Neural cell (in vitro differentiated cells): ENCODE data around the gene LRRC27.

ENCODE experiments used
- CTCF ChIP-seq: fragments of 450-650 bp; IDR thresholded peaks from 2 replicates; pipeline ENCODE4 v1.5.1; 2014; ENCODE audit warnings: antibody characterized with exemption, mild to moderate bottlenecking, moderate library complexity; ENCODE audit not compliant: poor library complexity, severe bottlenecking
- EP300 ChIP-seq: fragments of 450-650 bp; conservative IDR thresholded peaks from 2 replicates; pipeline ENCODE4 v1.6.1; 2014; ENCODE audit warnings: antibody characterized with exemption, mild to moderate bottlenecking, moderate library complexity; ENCODE audit not compliant: poor library complexity, severe bottlenecking
- POLR2AphosphoS5 ChIP-seq: IDR thresholded peaks from 2 replicates; pipeline ENCODE4 v1.6.1; 2012
- RAD21 ChIP-seq: fragments of 450-650 bp; conservative IDR thresholded peaks from 2 replicates; pipeline ENCODE4 v1.6.1; 2014; ENCODE audit warnings: antibody characterized with exemption, mild to moderate bottlenecking, moderate library complexity
- TAF1 ChIP-seq: IDR thresholded peaks from 2 replicates; pipeline ENCODE4 v1.6.1; 2012; ENCODE audit warnings: low read depth
- TF ChIP-seq, protein P1 (sequence below): IDR thresholded peaks from 2 replicates; pipeline ENCODE4 v1.6.1; 2012; ENCODE audit warnings: borderline replicate concordance

DNA sequence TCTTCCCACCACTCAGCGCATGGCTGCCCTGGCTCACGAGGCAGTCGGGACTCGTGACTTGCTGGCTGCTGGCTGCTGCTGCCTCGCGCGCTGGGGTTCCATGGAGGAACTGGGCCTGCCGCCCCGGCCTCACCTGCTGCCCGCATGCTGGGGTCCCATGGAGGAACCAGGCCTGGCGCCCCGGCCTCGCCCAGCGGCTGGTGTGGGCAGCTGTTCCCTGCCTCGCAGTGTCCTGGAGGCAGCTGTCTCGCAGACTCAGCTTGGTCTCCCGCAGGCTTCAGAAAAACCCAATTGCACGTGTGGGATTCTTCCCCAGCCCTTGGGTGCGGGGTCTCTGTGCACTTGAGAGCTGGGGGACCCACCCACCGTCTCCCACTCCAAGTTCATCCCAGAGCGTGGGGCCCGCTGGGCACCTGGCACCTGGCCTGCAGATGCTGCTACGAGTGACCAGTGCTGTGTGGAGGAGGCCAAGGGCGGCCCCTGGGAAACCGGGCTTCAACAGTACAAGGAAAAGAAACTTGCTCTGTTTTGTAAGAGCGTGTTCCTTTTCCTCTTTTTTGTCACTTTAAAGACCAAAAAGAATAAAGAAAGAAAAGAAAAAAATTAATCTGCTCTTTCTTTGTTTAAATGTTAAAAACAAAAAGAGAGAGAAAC is 85.4 kb downstream of the LRRC27 start:
- no peak for TF ChIP-seq EP300
- TF ChIP-seq POLR2AphosphoS5: no peak
- TF ChIP-seq, protein P1, sequence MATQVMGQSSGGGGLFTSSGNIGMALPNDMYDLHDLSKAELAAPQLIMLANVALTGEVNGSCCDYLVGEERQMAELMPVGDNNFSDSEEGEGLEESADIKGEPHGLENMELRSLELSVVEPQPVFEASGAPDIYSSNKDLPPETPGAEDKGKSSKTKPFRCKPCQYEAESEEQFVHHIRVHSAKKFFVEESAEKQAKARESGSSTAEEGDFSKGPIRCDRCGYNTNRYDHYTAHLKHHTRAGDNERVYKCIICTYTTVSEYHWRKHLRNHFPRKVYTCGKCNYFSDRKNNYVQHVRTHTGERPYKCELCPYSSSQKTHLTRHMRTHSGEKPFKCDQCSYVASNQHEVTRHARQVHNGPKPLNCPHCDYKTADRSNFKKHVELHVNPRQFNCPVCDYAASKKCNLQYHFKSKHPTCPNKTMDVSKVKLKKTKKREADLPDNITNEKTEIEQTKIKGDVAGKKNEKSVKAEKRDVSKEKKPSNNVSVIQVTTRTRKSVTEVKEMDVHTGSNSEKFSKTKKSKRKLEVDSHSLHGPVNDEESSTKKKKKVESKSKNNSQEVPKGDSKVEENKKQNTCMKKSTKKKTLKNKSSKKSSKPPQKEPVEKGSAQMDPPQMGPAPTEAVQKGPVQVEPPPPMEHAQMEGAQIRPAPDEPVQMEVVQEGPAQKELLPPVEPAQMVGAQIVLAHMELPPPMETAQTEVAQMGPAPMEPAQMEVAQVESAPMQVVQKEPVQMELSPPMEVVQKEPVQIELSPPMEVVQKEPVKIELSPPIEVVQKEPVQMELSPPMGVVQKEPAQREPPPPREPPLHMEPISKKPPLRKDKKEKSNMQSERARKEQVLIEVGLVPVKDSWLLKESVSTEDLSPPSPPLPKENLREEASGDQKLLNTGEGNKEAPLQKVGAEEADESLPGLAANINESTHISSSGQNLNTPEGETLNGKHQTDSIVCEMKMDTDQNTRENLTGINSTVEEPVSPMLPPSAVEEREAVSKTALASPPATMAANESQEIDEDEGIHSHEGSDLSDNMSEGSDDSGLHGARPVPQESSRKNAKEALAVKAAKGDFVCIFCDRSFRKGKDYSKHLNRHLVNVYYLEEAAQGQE: no peak
- no peak for TF ChIP-seq CTCF
- no peak for TF ChIP-seq RAD21
- TF ChIP-seq TAF1: no peak
